K562 (cell line): ENCODE results near the gene METTL22. TPM values are rescaled to one million over a fixed set of nuclear protein-coding genes. Genes with fewer than 3 reads are reported as not detected.

Experiments
- ATAC-seq: fragments of 200-7000 bp; cut with Tn5 transposase; 3 replicates; pipeline ENCODE4 v1.9.1; 2020; ENCODE audit warnings: moderate library complexity
- BruUV-seq: library from RNA; stranded (reverse); fragments of 400-500 nt; replicated peaks from 2 replicates; lab custom pipeline; 2021; lab: Mats Ljungman, UMichigan
- CTCF ChIA-PET: fragments of 300-600 bp; formaldehyde crosslinking; extraction: SDS; loops from one replicate; lab custom pipeline; 2021; ENCODE audit warnings: low intra/inter-chr PET ratio; lab: Yijun Ruan, JAX
- POLR2A ChIA-PET: fragments of 300-600, 350-650 bp; sonication (Branson Sonifier 250); formaldehyde crosslinking; extraction: SDS; loops from one replicate; lab custom pipeline; 2021; ENCODE audit warnings: antibody characterized with exemption, inconsistent platforms; lab: Yijun Ruan, JAX
- DNase-seq, 4 experiments: peaks; one replicate each; pipeline versions ENCODE4 v3.0.0 to v3.0.0-alpha.2; 2011 to 2018; ENCODE audit warnings: low spot score in 3 of 4, mixed read lengths in 3 of 4; ENCODE audit errors: extremely low read depth in 1 of 4
- FAIRE-seq: peaks from 2 replicates; lab custom pipeline; 2011; peaks lifted over from hg19 to GRCh38; lab: Jason Lieb, UNC
- H2AFZ ChIP-seq: 2 replicates; pipeline ENCODE4 v1.6.0; 2011; ENCODE audit warnings: low read depth, low read length, control low read depth, inconsistent platforms
- H3K27ac ChIP-seq: fragments of 200-600 bp; 3 replicates; pipeline ENCODE4 v1.8.0; 2011; ENCODE audit warnings: low read depth, mild to moderate bottlenecking, control low read depth, inconsistent platforms, low read length, moderate library complexity, mixed read lengths; ENCODE audit errors: extremely low read depth
- H3K27me3 ChIP-seq, 2 experiments: fragments of 300-600 bp in 1 of 2; 2 replicates in 1 of 2; 3 replicates in 1 of 2; pipeline versions ENCODE4 v1.6.0 to v1.8.0; 2011; ENCODE audit warnings: inconsistent platforms in 2 of 2, low read length in 2 of 2, mild to moderate bottlenecking in 1 of 2, mixed read lengths in 1 of 2, moderate library complexity in 1 of 2; ENCODE audit not compliant: control insufficient read depth in 2 of 2, insufficient read depth in 2 of 2
- H3K36me3 ChIP-seq: fragments of 300-600 bp; 3 replicates; pipeline ENCODE4 v1.8.0; 2011; ENCODE audit warnings: mild to moderate bottlenecking, low read length, inconsistent platforms; ENCODE audit not compliant: control insufficient read depth, insufficient read depth
- H3K4me1 ChIP-seq, 2 experiments: fragments of 200-600 bp in 1 of 2; replicated peaks in 1 of 2; 2 replicates in 1 of 2; 3 replicates in 1 of 2; pipeline versions ENCODE4 v1.5.1 to v1.8.0; 2011; ENCODE audit warnings: inconsistent platforms in 2 of 2, low read length in 2 of 2, mild to moderate bottlenecking in 1 of 2, mixed read lengths in 1 of 2, moderate library complexity in 1 of 2; ENCODE audit not compliant: control insufficient read depth in 2 of 2, insufficient read depth in 2 of 2
- H3K4me2 ChIP-seq: 2 replicates; pipeline ENCODE4 v1.6.1; 2011; ENCODE audit warnings: low read length, control low read depth, inconsistent platforms, mixed read lengths; ENCODE audit not compliant: insufficient read depth
- H3K4me3 ChIP-seq: fragments of 200-600 bp; sonication (generic), shearing (Covaris generic); 2 replicates; pipeline ENCODE4 v1.5.1; 2016; ENCODE audit warnings: control low read depth, inconsistent platforms
- H3K79me2 ChIP-seq: fragments of 200-600 bp; 3 replicates; pipeline ENCODE4 v1.8.0; 2011; ENCODE audit warnings: low read length, inconsistent platforms; ENCODE audit not compliant: control insufficient read depth, insufficient read depth
- H3K9ac ChIP-seq, 2 experiments: 2 replicates each; pipeline versions ENCODE4 v1.6.0 to v1.6.1; 2011; ENCODE audit warnings: low read depth in 2 of 2, low read length in 2 of 2, control low read depth in 1 of 2, inconsistent platforms in 1 of 2, mild to moderate bottlenecking in 1 of 2, mixed read lengths in 1 of 2; ENCODE audit not compliant: insufficient read depth in 1 of 2
- H3K9me1 ChIP-seq: one replicate; pipeline ENCODE4 v1.6.0; 2011; ENCODE audit warnings: inconsistent platforms, mild to moderate bottlenecking, low read length, moderate library complexity; ENCODE audit not compliant: control insufficient read depth, insufficient read depth
- H3K9me3 ChIP-seq: replicated peaks from 2 replicates; pipeline ENCODE4 v1.5.1; 2011; ENCODE audit warnings: low read depth, low read length, inconsistent platforms; ENCODE audit not compliant: control insufficient read depth, insufficient read depth
- H4K20me1 ChIP-seq: replicated peaks from 2 replicates; pipeline ENCODE4 v1.6.1; 2011; ENCODE audit warnings: low read length, inconsistent platforms, mixed read lengths; ENCODE audit not compliant: control insufficient read depth, insufficient read depth
- ATF1 ChIP-seq, 2 experiments: fragments of 450-650 bp in 1 of 2; IDR thresholded peaks; 2 replicates each; pipeline ENCODE4 v1.6.1; 2016; ENCODE audit warnings: missing compliant biosample characterization in 1 of 2, missing genetic modification characterization in 1 of 2
- HDAC8 ChIP-seq: fragments of 450-650 bp; IDR thresholded peaks from 2 replicates; pipeline ENCODE4 v1.6.1; 2016; ENCODE audit warnings: mild to moderate bottlenecking, missing genetic modification characterization, moderate library complexity, missing compliant biosample characterization
- HLTF ChIP-seq: fragments of 450-650 bp; IDR thresholded peaks from 2 replicates; pipeline ENCODE4 v1.6.1; 2016
- MITF ChIP-seq: IDR thresholded peaks from 2 replicates; pipeline ENCODE4 v1.6.1; 2014; ENCODE audit warnings: antibody characterized with exemption
- SAFB2 ChIP-seq: fragments of 200-400 bp; formaldehyde crosslinking; IDR thresholded peaks from 2 replicates; pipeline ENCODE4 v1.6.1; 2018; ENCODE audit warnings: borderline replicate concordance, low read length, low read depth, moderate library complexity; ENCODE audit not compliant: severe bottlenecking
- ZMIZ1 ChIP-seq, 2 experiments: fragments of 150-350 bp in 1 of 2; IDR thresholded peaks; 2 replicates each; pipeline ENCODE4 v1.6.1; 2012 to 2016; ENCODE audit warnings: low read depth in 2 of 2, low read length in 2 of 2, mild to moderate bottlenecking in 1 of 2, moderate library complexity in 1 of 2
- WGBS: fragments of 100-300 bp; shearing (Covaris generic); methylation state at CpG from one replicate; pipeline ENCODE4 v1.1.6; 2016; ENCODE audit warnings: low coverage, mixed read lengths; ENCODE audit not compliant: insufficient coverage; ENCODE audit errors: missing lambda C conversion rate; 5-methylcytosine and 5-hydroxymethylcytosine counted together
- in situ Hi-C: fragments of 300-500 bp; cut with MboI; formaldehyde crosslinking; loops from 4 replicates; pipeline ENCODE4 v1.15.0; 2018; ENCODE audit warnings: inconsistent platforms, mixed read lengths
- intact Hi-C: fragments of 100-400 bp; cut with micrococcal nuclease; formaldehyde crosslinking; loops from 2 replicates; pipeline ENCODE4 v1.14.2; 2022
- polyA plus RNA-seq, 8 experiments: library from polyadenylated mRNA; depleted of rRNA in 4 of 8; stranded (reverse) in 5 of 8; unstranded in 3 of 8; fragments of >200 nt; fragmentation: Nextera tagmentation in 2 of 8; fragmentation: Illumina TruSeq in 1 of 8; extraction: Ambion mirVana in 2 of 8; extraction: Trizol in 1 of 8; gene quantifications; 2 replicates each; pipeline versions ENCODE4 v1.2.1 to v1.2.3, GENCODE V29; 2011 to 2014; ENCODE audit warnings: inconsistent platforms in 1 of 8, missing spikeins in 1 of 8
- total RNA-seq, 7 experiments: library from RNA; depleted of rRNA in 6 of 7; stranded (reverse); fragments of >200 nt in 6 of 7; fragmentation: Illumina TruSeq in 2 of 7; extraction: Trizol in 2 of 7; gene quantifications; 2 replicates each; pipeline versions ENCODE4 v1.2.1 to v1.2.3, GENCODE V29; 2011 to 2021; ENCODE audit warnings: low replicate concordance in 1 of 7

Gene METTL22
- total and polyA plus RNA-seq, 9 of the 15 experiments (the other 6 are each of a cell fraction or from before 2014, with no cell fraction given): 6.9 to 33.2 (median 18.5) TPM

GRCh38 chr16:8668113-8668512 lies 46.6 kb downstream of the METTL22 start (continued):
- no peak for TF ChIP-seq ATF1 (CRISPR knock-in tag; IDR thresholded peaks at IDR 0.05)
- TF ChIP-seq ATF1 (tag; IDR thresholded peaks at IDR 0.05): no peak
- TF ChIP-seq SAFB2: no peak

- Histone ChIP-seq H3K79me2 (no peaks in the 10 kb centered on the region), H3K36me3 (no peaks in the 10 kb centered on the region), H3K9me3 (no peaks in the 10 kb centered on the region), H3K9ac (no peak overlapping the region), H3K4me3 (no peak overlapping the region), H3K4me1 (peaks cover 0 to 7% of the 10 kb centered on the region in 2 experiments; a peak in 3 of 5 replicates), H2AFZ (no peak overlapping the region), H3K27ac (no peak overlapping the region), H3K9me1 (no peaks in the 10 kb centered on the region), H3K27me3 (no peaks in the 10 kb centered on the region), H3K4me2 (no peak overlapping the region), H4K20me1 (peaks cover 8% of the 10 kb centered on the region; the same call in 1 of the 2 replicates)
- DNase-seq (no peak), FAIRE-seq (no peak), ATAC-seq (no peak)
- TF ChIP-seq ZMIZ1 (IDR thresholded peaks at IDR 0.05; ENCODE audit: low read depth in 2 of 2, low read length in 2 of 2) (no peak), HDAC8 (tag) (no peak), HLTF (no peak), MITF (no peak)
- intact Hi-C loops (loop anchor here (5.0 kb wide), 1 partner anchor 123 kb away; no protein-coding TSS in a partner anchor), in situ Hi-C loops (loop anchor here (10.0 kb wide), 1 partner anchor 345 kb away; no protein-coding TSS in a partner anchor)
- WGBS: 0% methylated on average over 1 of the region's 1 CpG
- BruUV-seq: no TSS peak
- CTCF ChIA-PET: no interaction called here
- POLR2A ChIA-PET: no interaction called here
These were observed 48.0 kb downstream of the METTL22 start for GRCh38 chr16:8669481-8669880.
